ENCODE data around the gene RPRD1A. TPM values are rescaled to one million over a fixed set of nuclear protein-coding genes. Genes with fewer than 3 reads are reported as not detected.
"Not testable (repeated sequence)": the region's sequence is repeated elsewhere in the genome, so short reads cannot be mapped to it uniquely, and the experiment has no call there.

Gene RPRD1A
- total and polyA plus RNA-seq, 2 of the 4 experiments (the other 2 are of a cell fraction): 23.3 to 27.2 TPM

DNA sequence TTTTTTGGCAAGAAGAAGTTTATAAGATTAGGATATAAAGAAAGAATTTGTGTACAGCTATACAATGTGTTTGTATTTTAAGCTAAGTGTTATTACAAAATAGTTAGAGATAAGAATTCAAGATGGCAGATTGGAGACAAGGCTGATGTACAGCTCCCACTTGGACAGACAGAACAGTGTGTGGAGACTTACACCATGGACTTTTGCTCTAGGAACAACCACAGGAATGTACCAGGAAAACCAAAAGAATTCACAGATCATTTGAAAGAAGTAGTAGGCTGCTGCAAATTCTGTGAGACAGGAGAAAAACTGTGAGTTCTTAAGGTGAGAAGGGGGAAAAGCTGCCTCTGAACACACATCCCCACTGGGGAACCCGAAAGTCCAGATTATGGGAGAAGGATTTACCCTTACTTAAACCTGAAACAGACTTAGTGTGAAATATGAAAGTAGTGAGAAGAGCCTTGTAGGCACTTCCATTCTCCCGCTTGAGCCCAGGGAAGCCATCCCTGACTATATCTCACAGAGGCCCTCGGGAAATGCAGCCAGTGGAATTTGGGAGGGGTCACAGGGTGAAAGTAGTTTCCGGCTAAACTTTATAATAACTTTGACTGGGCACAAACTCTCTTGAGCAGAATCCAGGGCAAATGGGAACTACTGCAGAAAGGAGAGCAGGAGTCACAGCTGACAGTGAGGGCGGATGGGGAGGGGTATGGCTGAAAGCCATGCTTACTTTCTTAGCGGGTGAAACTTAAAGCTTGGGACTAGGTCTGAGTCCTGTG lies 11.6 kb upstream of the RPRD1A start:
- no CpG with 5 or more reads among the region's 6 CpGs for WGBS, 2 experiments (ENCODE audit: extremely low coverage in 2 of 2, insufficient read length in 1 of 2)
- H3K23ac ChIP-seq (ENCODE audit: low read depth, low read length): no peak overlapping the region
- H3K27ac ChIP-seq (ENCODE audit: insufficient read depth, low read length): no peak overlapping the region
- intact Hi-C loops (cut with micrococcal nuclease): no loop called here
- dilution Hi-C loops (cut with HindIII; ENCODE audit: low sequenced_read_pairs, unreplicated experiment): no loop called here
- H4K20me1 ChIP-seq (ENCODE audit: insufficient read depth, low read length): no peaks in the 10 kb centered on the region
- no peak overlapping the region for H2BK5ac ChIP-seq (ENCODE audit: low read depth, low read length, poor library complexity, severe bottlenecking)
- no peak overlapping the region for H3K4me3 ChIP-seq (ENCODE audit: insufficient read depth, low read depth, low read length)
- DNase-seq (peak; percentile 71), ATAC-seq (ENCODE audit: low read depth) (peak; percentile 77)
- H3K14ac ChIP-seq (replicated peaks; ENCODE audit: low read depth, low read length): no peak overlapping the region
- no peak for TF ChIP-seq RAD21 (IDR thresholded peaks at IDR 0.05; ENCODE audit: low read length)
- TF ChIP-seq, protein P1, sequence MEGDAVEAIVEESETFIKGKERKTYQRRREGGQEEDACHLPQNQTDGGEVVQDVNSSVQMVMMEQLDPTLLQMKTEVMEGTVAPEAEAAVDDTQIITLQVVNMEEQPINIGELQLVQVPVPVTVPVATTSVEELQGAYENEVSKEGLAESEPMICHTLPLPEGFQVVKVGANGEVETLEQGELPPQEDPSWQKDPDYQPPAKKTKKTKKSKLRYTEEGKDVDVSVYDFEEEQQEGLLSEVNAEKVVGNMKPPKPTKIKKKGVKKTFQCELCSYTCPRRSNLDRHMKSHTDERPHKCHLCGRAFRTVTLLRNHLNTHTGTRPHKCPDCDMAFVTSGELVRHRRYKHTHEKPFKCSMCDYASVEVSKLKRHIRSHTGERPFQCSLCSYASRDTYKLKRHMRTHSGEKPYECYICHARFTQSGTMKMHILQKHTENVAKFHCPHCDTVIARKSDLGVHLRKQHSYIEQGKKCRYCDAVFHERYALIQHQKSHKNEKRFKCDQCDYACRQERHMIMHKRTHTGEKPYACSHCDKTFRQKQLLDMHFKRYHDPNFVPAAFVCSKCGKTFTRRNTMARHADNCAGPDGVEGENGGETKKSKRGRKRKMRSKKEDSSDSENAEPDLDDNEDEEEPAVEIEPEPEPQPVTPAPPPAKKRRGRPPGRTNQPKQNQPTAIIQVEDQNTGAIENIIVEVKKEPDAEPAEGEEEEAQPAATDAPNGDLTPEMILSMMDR (conservative IDR thresholded peaks at IDR 0.05; ENCODE audit: low read depth, low read length): no peak
- TF ChIP-seq CEBPB (IDR thresholded peaks at IDR 0.05; ENCODE audit: low read depth, low read length): no peak
- TF ChIP-seq MAFK (IDR thresholded peaks at IDR 0.05; ENCODE audit: low read depth, low read length): no peak
- TF ChIP-seq CHD1 (IDR thresholded peaks at IDR 0.05; ENCODE audit: low read depth, low read length): no peak
- no peak for TF ChIP-seq MXI1 (IDR thresholded peaks at IDR 0.05; ENCODE audit: borderline replicate concordance, low read depth, low read length)
- H3K56ac ChIP-seq (ENCODE audit: extremely low read depth, insufficient read depth, low read length): no peak overlapping the region
- H4K5ac ChIP-seq (ENCODE audit: low read depth, low read length): no peak overlapping the region
- no peak overlapping the region for H3K4me2 ChIP-seq (ENCODE audit: low read depth, low read length)
- no peak overlapping the region for H2AFZ ChIP-seq (replicated peaks; ENCODE audit: low read length, poor library complexity)
- H3K4me1 ChIP-seq (ENCODE audit: control insufficient read depth, insufficient read depth, low read length): peaks cover 3% of the 10 kb centered on the region; the same call in 1 of the 2 replicates
- no peak overlapping the region for H3K18ac ChIP-seq (ENCODE audit: low read depth, low read length)
- no peaks in the 10 kb centered on the region for H3K79me1 ChIP-seq (ENCODE audit: low read depth in 1 of 2, low read length in 2 of 2)
- no peak overlapping the region for H2AK5ac ChIP-seq (ENCODE audit: low read depth, low read length)
- CTCF ChIA-PET: interaction anchor here (1.7 kb wide), 1 partner anchor 17 kb away, joined by 5 read pairs; no protein-coding TSS in a partner anchor
- no peaks in the 10 kb centered on the region for H3K27me3 ChIP-seq (ENCODE audit: control insufficient read depth, insufficient read depth, low read length)
- H3K9me3 ChIP-seq (ENCODE audit: control insufficient read depth, insufficient read depth, low read length): peaks cover 7% of the 10 kb centered on the region
- H2BK20ac ChIP-seq (ENCODE audit: low read depth, low read length): no peak overlapping the region
- H2BK15ac ChIP-seq (ENCODE audit: low read depth, low read length): no peak overlapping the region
- no peaks in the 10 kb centered on the region for H3K36me3 ChIP-seq (ENCODE audit: control insufficient read depth, insufficient read depth, low read length)
- no peak overlapping the region; the same call in 1 of the 2 replicates for H3K4ac ChIP-seq (ENCODE audit: low read depth, low read length)
- in situ Hi-C loops (cut with MboI; ENCODE audit: low sequenced_read_pairs): no loop called here
- no peak overlapping the region for H2AK9ac ChIP-seq (replicated peaks; ENCODE audit: low read depth, low read length, poor library complexity)
- POLR2A ChIA-PET (ENCODE audit: unreplicated experiment): interaction anchor here (0.6 kb wide), 1 partner anchor 81 kb away, joined by 7 read pairs; no protein-coding TSS in a partner anchor
- no peak overlapping the region for H3K9ac ChIP-seq (ENCODE audit: low read depth, low read length)
- H4K8ac ChIP-seq (ENCODE audit: low read depth in 2 of 2, low read length in 2 of 2): no peak overlapping the region
- no peak overlapping the region for H2BK120ac ChIP-seq (ENCODE audit: low read depth, low read length)
- no TSS peak for BruUV-seq (replicated peaks)
- H3K9me1 ChIP-seq (ENCODE audit: insufficient read depth, low read length): no peaks in the 10 kb centered on the region
- H4K91ac ChIP-seq (ENCODE audit: insufficient read depth, low read depth, low read length): no peak overlapping the region

DNA sequence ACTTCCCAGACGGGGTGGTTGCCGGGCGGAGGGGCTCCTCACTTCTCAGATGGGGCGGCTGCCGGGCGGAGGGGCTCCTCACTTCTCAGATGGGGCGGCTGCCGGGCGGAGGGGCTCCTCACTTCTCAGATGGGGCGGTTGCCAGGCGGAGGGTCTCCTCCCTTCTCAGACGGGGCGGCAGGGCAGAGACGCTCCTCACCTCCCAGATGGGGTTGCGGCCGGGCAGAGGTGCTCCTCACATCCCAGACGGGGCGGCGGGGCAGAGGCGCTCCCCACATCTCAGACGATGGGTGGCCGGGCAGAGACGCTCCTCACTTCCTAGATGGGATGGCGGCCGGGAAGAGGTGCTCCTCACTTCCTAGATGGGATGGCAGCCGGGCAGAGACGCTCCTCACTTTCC lies 10.4 kb upstream of the RPRD1A start:
- CTCF ChIA-PET; H3K23ac ChIP-seq (ENCODE audit: low read depth, low read length); H3K4me3 ChIP-seq (ENCODE audit: insufficient read depth, low read depth, low read length); H3K27me3 ChIP-seq (ENCODE audit: control insufficient read depth, insufficient read depth, low read length); BruUV-seq (replicated peaks); H3K9me3 ChIP-seq (ENCODE audit: control insufficient read depth, insufficient read depth, low read length); H3K27ac ChIP-seq (ENCODE audit: insufficient read depth, low read length); H3K14ac ChIP-seq (replicated peaks; ENCODE audit: low read depth, low read length); H3K36me3 ChIP-seq (ENCODE audit: control insufficient read depth, insufficient read depth, low read length); H2AFZ ChIP-seq (replicated peaks; ENCODE audit: low read length, poor library complexity); H4K8ac ChIP-seq (ENCODE audit: low read depth in 2 of 2, low read length in 2 of 2); H3K4me2 ChIP-seq (ENCODE audit: low read depth, low read length); H2AK9ac ChIP-seq (replicated peaks; ENCODE audit: low read depth, low read length, poor library complexity); dilution Hi-C loops (cut with HindIII; ENCODE audit: low sequenced_read_pairs, unreplicated experiment); H4K5ac ChIP-seq (ENCODE audit: low read depth, low read length); H3K9ac ChIP-seq (ENCODE audit: low read depth, low read length); H2BK120ac ChIP-seq (ENCODE audit: low read depth, low read length); H2BK15ac ChIP-seq (ENCODE audit: low read depth, low read length); H3K4me1 ChIP-seq (ENCODE audit: control insufficient read depth, insufficient read depth, low read length); H2BK5ac ChIP-seq (ENCODE audit: low read depth, low read length, poor library complexity, severe bottlenecking); H3K56ac ChIP-seq (ENCODE audit: extremely low read depth, insufficient read depth, low read length); H4K91ac ChIP-seq (ENCODE audit: insufficient read depth, low read depth, low read length); DNase-seq; H3K79me1 ChIP-seq (ENCODE audit: low read depth in 1 of 2, low read length in 2 of 2); H2BK20ac ChIP-seq (ENCODE audit: low read depth, low read length); intact Hi-C loops (cut with micrococcal nuclease); H2AK5ac ChIP-seq (ENCODE audit: low read depth, low read length); H3K4ac ChIP-seq (ENCODE audit: low read depth, low read length); H3K9me1 ChIP-seq (ENCODE audit: insufficient read depth, low read length); POLR2A ChIA-PET (ENCODE audit: unreplicated experiment); in situ Hi-C loops (cut with MboI; ENCODE audit: low sequenced_read_pairs); ATAC-seq (ENCODE audit: low read depth); H4K20me1 ChIP-seq (ENCODE audit: insufficient read depth, low read length); H3K18ac ChIP-seq (ENCODE audit: low read depth, low read length): not testable (repeated sequence)
- no CpG with 5 or more reads among the region's 27 CpGs for WGBS, 2 experiments (ENCODE audit: extremely low coverage in 2 of 2, insufficient read length in 1 of 2)

Data from IMR-90 (cell line).